T follicular helper cell (primary cell): ENCODE data around the gene ANKRD27.
"Not testable (repeated sequence)": the region's sequence is repeated elsewhere in the genome, so short reads cannot be mapped to it uniquely, and the experiment has no call there.

Experiments used
- DNase-seq: peaks from one replicate; pipeline ENCODE4 v3.0.0-alpha.2; 2020; ENCODE audit warnings: low read depth

ANKRD27 gene

DNA sequence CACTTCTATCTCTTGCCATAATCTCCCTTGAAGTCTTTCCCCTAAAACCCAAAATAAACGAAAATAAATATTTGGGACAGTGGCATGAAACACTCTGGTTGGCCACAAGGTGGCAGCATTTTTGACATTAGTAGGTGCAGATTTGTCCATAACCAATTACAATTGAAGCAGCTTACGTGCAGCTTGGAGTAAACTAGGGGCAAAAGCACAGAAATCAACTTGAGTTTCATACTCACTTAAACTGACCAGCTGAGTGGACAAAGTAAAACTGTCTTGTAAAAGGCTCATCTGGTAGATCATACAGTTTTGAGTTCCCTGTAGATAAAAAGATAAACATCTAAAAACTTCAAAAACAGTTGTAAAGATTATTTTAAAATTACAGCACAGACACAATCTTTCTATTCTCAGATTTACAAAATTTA, 75.2 kb downstream of the ANKRD27 start:
- peak; percentile 15 for DNase-seq

- DNase-seq, result no peak
Measured at GRCh38 chr19:32599258-32599657, 75.7 kb downstream of the ANKRD27 start.

- no peak for DNase-seq
Measured at GRCh38 chr19:32598022-32598421, 77.0 kb downstream of the ANKRD27 start.

GRCh38 chr19:32595491-32595890, 79.5 kb downstream of the ANKRD27 start:
- no peak for DNase-seq

GRCh38 chr19:32594021-32594420, 81.0 kb downstream of the ANKRD27 start:
- no peak for DNase-seq

DNA sequence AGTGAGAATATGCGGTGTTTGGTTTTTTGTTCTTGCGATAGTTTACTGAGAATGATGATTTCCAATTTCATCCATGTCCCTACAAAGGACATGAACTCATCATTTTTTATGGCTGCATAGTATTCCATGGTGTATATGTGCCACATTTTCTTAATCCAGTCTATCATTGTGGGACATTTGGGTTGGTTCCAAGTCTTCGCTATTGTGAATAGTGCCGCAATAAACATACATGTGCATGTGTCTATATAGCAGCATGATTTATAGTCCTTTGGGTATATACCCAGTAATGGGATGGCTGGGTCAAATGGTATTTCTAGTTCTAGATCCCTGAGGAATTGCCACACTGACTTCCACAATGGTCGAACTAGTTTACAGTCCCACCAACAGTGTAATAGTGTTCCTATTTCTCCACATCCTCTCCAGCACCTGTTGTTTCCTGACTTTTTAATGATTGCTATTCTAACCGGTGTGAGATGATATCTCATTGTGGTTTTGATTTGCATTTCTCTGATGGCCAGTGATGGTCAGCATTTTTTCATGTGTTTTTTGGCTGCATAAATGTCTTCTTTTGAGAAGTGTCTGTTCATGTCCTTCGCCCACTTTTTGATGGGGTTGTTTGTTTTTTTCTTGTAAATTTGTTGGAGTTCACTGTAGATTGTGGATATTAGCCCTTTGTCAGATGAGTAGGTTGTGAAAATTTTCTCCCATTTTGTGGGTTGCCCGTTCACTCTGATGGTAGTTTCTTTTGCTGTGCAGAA, 87.1 kb downstream of the ANKRD27 start:
- DNase-seq, result not testable (repeated sequence)

DNA sequence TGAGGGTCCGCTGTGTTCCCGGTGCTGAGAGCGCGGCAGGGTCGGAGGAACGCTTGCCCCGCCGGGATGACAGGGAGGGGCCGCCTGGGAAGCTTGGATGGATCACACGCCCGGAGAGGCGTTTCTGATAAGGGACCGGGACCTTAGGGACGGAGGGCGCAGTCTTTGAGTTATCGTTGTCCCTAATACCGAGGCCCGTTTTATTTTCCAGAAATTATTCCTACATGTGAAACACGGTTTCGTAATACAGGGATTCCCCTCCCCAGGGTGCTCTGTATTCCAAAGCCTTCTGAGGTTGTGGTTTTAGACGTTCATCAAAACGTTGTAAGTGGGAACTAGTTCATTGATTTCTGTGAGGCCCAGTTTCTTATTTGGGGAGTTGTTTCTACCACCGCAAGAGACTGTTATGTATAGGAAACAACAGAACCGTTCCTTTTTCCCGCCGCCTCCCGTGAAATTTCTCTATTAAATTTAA, 93.2 kb downstream of the ANKRD27 start:
- no peak for DNase-seq

GRCh38 chr19:32580901-32581704, 93.9 kb downstream of the ANKRD27 start, which contains the start of gene PDCD5:
Gene PDCD5 (plus strand): TSS chr19:32581190. CDS start chr19:32581262, 72 bp downstream.
- peak; percentile 95 for DNase-seq

- DNase-seq, result no peak
Measured at GRCh38 chr19:32580353-32580900, 94.6 kb downstream of the ANKRD27 start.

DNA sequence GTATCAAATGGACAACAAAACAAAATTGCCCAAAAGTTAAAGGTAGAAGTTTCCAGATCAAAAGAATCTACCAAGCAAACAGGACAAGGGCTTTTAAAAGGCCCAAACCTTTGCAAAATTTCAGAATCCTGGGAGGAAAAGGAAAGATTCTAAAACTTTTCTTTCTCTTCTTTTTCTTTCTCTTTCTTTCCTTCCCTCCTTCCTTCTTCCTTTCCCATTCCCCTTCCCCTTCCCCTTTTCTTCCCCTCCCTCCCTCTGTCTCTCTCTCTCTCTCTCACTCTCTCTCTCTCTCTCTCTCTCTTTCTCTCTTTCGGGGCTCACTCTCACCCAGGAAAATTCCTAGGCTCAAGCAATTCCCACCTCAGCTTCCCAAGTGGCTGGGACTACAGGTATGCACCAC, 98.2 kb downstream of the ANKRD27 start:
- DNase-seq, result no peak

DNA sequence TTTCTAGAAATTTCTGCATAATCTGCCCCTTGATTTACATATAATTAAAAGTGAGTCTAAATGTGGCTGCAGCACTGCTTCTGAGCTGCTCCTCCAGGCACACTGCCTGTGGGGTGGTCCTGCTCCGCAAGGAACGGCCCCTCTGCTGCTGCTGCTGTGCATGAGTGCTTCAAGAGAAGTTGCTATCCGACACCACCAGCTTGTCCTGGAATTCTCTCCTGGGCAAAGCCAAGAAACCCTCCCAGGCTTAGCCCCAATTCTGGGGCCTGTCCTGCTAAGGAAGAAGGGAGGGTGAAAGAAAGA, 101.5 kb downstream of the ANKRD27 start:
- no peak for DNase-seq

DNA sequence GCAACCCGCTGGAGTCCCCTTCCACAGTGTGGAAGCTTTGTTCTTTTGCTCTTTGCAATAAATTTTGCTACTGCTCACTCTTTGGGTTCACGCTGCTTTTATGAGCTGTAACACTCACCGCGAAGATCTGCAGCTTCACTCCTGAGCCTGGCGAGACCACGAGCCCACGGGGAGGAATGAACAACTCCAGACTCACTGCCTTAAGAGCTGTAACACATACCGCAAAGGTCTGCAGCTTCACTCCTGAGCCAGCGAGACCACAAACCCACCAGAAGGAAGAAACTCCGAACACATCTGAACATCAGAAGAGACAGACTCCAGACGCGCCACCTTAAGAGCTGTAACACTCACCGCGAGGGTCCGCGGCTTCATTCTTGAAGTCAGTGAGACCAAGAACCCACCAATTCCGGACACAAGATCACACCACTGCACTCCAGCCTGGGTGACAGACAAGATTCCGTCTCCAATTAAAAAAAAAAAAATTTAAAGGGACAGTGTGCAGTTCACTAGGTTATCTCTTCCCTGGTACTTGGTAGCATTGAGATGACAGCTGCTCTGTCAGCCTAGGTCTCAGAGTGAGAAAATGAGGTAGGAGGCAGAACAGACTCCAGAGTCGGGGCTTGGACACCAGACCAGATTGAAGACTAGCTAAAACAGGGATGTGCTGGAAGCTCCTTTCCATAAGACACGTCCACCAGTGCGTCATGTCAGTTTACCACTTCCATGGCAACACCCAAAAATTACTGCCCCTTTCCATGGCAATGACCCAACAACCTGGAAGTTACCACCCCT, 102.1 kb downstream of the ANKRD27 start:
- DNase-seq, result not testable (repeated sequence)

DNA sequence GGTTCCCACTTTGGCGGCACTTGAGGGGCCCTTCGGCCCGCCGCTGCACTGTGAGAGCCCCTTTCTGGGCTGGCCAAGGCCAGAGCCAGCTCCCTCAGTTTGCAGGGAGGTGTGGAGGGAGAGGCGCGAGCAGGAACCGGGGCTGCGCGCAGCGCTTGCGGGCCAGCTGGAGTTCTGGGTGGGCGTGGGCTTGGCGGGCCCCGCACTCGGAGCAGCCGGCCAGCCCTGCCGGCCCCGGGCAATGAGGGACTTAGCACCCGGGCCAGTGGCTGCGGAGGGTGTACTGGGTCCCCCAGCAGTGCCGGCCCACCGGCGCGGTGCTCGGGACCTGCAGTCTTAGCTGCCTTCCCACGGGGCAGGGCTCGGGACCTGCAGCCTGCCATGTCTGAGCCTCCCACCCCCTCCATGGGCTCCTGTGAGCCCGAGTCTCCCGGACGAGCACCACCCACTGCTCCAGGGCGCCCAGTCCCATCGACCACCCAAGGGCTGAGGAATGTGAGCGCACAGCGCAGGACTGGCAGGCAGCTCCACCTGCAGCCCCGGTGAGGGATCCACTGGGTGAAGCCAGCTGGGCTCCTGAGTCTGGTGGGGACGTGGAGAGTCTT, 103.4 kb downstream of the ANKRD27 start:
- DNase-seq, result not testable (repeated sequence)

DNA sequence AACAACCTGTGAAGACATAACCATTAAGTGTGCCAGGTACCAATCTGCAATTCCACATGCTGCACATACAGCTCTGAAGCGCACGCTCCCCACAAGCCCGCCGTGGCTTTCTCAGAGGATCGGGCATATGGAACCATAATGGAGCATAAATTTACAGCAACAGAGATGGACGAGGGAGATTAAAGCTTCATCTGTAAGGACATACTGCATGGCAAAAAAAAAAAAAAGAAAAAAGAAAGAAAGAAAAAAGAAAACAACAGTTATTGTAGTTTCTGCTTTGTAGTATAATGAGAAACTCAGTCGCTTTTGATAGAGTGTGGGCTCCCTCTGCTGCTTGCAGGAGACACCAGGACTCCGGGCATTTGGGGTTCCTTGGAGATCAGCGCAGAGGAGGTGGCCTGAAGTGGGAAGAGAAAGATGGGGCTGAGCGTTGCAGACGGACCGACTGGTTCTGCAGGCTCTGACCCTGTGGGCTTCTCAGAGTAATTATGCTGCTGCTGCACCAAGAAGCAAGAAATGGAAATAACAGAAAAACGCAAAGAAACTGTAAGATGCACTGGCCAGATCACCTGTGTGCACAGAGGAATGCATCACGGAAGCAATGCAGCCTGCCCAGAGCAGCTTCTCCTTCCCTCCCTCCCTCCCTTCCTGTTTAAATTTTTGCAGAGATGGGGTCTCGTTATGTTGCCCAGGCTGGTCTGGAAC, 104.7 kb downstream of the ANKRD27 start:
- peak; percentile 48 for DNase-seq

DNA sequence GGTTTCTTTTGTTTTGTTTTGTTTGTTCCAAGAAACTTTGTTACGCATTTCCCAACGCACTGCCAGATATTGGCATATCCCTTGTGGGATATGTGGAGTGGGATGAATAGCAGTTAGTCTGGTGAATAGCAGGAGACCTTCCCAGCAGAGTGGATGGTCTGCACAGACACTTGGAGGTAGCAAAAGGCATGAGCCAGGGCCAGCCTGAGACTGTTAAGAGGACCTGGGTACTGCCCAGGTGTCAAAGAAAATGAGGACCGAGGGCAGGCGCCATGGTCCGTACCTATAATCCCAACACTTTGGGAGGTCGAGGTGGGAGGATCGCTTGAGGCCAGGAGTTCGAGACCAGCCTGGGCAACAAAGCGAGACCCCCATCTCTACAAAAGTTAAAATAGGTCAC, 107.5 kb downstream of the ANKRD27 start:
- DNase-seq, result no peak

DNA sequence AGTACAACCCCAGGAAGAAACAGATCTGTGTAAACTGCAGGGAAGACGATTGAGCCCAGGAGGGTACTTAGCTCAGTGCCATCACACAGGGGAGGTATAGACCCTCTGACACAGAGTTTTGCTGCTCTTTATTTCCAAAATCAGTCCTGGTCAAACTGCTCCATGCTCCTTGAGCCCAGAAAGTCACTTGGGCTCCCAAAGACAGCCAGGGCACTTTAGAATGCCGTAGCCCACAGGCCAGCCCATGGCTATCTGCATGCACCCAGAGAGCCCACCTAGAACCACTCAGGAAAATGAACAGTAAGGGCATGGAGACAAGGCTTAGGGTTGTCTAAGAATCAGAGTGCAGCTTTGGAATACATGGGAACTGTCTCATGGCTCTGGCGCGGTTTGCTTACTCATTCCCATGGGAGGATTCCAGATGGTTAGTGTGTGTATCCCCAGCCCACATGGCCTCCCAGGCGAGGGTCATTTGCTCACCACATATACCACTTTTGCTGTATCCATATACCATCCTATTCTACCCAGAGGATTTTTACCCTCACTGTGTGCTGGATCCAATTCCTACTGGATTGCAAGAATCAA, 108.6 kb downstream of the ANKRD27 start:
- DNase-seq, result no peak

GRCh38 chr19:32563761-32564160, 111.2 kb downstream of the ANKRD27 start:
- no peak for DNase-seq

GRCh38 chr19:32558607-32559228, 116.3 kb downstream of the ANKRD27 start:
- no peak for DNase-seq

DNA sequence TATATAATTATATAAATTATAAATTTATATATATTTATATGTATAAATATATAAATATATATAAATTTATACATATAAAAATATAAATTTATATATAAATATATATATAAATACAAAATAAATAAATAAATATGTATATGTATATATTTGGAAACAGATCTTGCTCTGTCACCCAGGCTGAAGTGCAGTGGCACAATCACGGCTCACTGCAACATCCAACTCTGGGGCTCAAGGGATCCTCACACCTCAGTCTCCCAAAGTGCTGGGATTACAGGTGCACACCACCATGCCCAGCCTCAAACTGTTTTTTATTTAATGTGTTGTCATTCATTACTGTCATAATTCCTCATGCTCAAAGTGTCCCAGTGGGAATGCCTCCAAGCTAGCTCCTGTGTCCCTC, 119.2 kb downstream of the ANKRD27 start:
- no peak for DNase-seq

DNA sequence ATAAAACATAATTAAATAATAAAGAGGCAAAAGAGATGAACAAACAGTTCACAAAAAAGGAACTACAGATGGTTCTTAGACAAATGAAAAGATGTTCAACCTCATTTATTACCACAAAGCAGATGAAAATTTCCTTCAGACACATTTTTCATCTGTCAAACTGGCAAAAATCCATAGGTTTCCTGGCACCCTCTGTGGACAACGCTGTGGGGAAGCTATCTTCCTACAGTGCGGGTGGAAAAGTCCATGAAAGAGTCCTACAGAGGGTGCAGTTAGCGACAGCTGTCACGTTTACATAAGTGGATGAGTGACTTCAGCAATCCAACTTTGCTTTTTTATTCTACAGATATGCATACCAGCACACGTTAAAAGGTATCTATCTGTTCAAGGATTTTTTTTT, 124.3 kb downstream of the ANKRD27 start:
- DNase-seq, result no peak
